Stromal cell of bone marrow (primary cell): ENCODE results near the gene NCOA7.
"Not testable (repeated sequence)": the region's sequence is repeated elsewhere in the genome, so short reads cannot be mapped to it uniquely, and the experiment has no call there.

ENCODE experiments used
- DNase-seq: peaks from one replicate; pipeline ENCODE4 v3.0.0-alpha.2; 2012; ENCODE audit warnings: low read depth

Gene NCOA7

GRCh38 chr6:125792680-125793079, 1.9 kb downstream of the NCOA7 start:
- DNase-seq = peak; percentile 87

GRCh38 chr6:125793280-125793679, 2.5 kb downstream of the NCOA7 start:
- no peak for DNase-seq

GRCh38 chr6:125793863-125794262, 3.1 kb downstream of the NCOA7 start:
- no peak for DNase-seq

- no peak for DNase-seq
Measured at GRCh38 chr6:125794342-125795137, 3.8 kb downstream of the NCOA7 start.

GRCh38 chr6:125795301-125795700, 4.5 kb downstream of the NCOA7 start:
- DNase-seq = no peak

GRCh38 chr6:125797120-125797885, 6.5 kb downstream of the NCOA7 start:
- no peak for DNase-seq

GRCh38 chr6:125797886-125798444, 7.2 kb downstream of the NCOA7 start:
- no peak for DNase-seq

GRCh38 chr6:125798734-125799508, 8.2 kb downstream of the NCOA7 start:
- no peak for DNase-seq

GRCh38 chr6:125802383-125802782, 11.6 kb downstream of the NCOA7 start:
- DNase-seq = no peak

- no peak for DNase-seq
Measured at GRCh38 chr6:125802943-125803377, 12.2 kb downstream of the NCOA7 start.

GRCh38 chr6:125804264-125804663, 13.5 kb downstream of the NCOA7 start:
- no peak for DNase-seq

- not testable (repeated sequence) for DNase-seq
Measured at GRCh38 chr6:125804866-125805425, 14.2 kb downstream of the NCOA7 start.

GRCh38 chr6:125806813-125807212, 16.1 kb downstream of the NCOA7 start:
- DNase-seq = no peak

GRCh38 chr6:125807293-125807692, 16.5 kb downstream of the NCOA7 start:
- no peak for DNase-seq

GRCh38 chr6:125808060-125808459, 17.3 kb downstream of the NCOA7 start:
- no peak for DNase-seq

GRCh38 chr6:125808591-125808990, 17.8 kb downstream of the NCOA7 start:
- no peak for DNase-seq

- DNase-seq = no peak
Measured at GRCh38 chr6:125809570-125810170, 18.9 kb downstream of the NCOA7 start.

GRCh38 chr6:125810445-125810844, 19.7 kb downstream of the NCOA7 start:
- DNase-seq = no peak

- no peak for DNase-seq
Measured at GRCh38 chr6:125811259-125811658, 20.5 kb downstream of the NCOA7 start.

GRCh38 chr6:125812394-125813292, 21.9 kb downstream of the NCOA7 start:
- DNase-seq = peak; percentile 95
